Pancreas (tissue), 10 donors: ENCODE results near the gene DCDC2C. TPM values are rescaled to one million over a fixed set of nuclear protein-coding genes. Genes with fewer than 3 reads are reported as not detected.
A peak's percentile ranks its signal among the peaks of the same experiment; 100 is the strongest.

ENCODE experiments used
- ATAC-seq, 4 donors: fragments of 200-7000 bp; cut with Tn5 transposase; one replicate each; pipeline versions ENCODE4 v1.8.0 to v1.9.1; 2020; ENCODE audit warnings: mild to moderate bottlenecking in 4 of 4, moderate library complexity in 4 of 4
- DNase-seq, 6 donors: peaks; one replicate each; pipeline ENCODE4 v3.0.0-alpha.2; 2020
- FAIRE-seq: peaks from 2 replicates; lab custom pipeline; 2012; peaks lifted over from hg19 to GRCh38; lab: Jason Lieb, UNC
- H3K27ac ChIP-seq, 4 donors: fragments of 200-600 bp; sonication (generic); 1 replicate in 3 of 4; 2 replicates in 1 of 4; pipeline versions ENCODE4 v1.5.0 to v1.8.0; 2020
- H3K27me3 ChIP-seq, 4 donors: fragments of 200-600 bp; one replicate each; pipeline ENCODE4 v1.8.0; 2021
- H3K36me3 ChIP-seq, 3 donors: fragments of 200-600 bp; sonication (generic) in 1 of 3; one replicate each; pipeline versions ENCODE4 v1.5.0 to v1.8.0; 2020 to 2021
- H3K4me1 ChIP-seq, 3 donors: fragments of 200-600 bp; one replicate each; pipeline ENCODE4 v1.8.0; 2021
- H3K4me3 ChIP-seq, 4 donors: fragments of 200-600 bp; sonication (generic) in 2 of 4; one replicate each; pipeline versions ENCODE4 v1.5.0 to v1.8.0; 2020 to 2021
- H3K9me3 ChIP-seq, 4 donors: fragments of 200-600 bp; one replicate each; pipeline ENCODE4 v1.8.0; 2021
- CTCF ChIP-seq, 4 donors: fragments of 200-600 bp; sonication (generic) in 3 of 4; IDR thresholded peaks; one replicate each; pipeline versions ENCODE4 v1.5.0 to v1.8.0; 2021; ENCODE audit warnings: antibody characterized with exemption in 4 of 4
- WGBS, 2 donors: extraction: QIAGEN DNeasy Blood & Tissue Kit; methylation state at CpG; one replicate each; pipeline ENCODE4 v1.1.7; 2013; 5-methylcytosine and 5-hydroxymethylcytosine counted together
- intact Hi-C, 3 donors: fragments of 100-400 bp; cut with DNase I; formaldehyde crosslinking; loops; one replicate each; pipeline versions ENCODE4 v1.11.1 to v1.14.2; 2022
- polyA plus RNA-seq, 2 donors: library from polyadenylated mRNA; stranded (reverse); fragments of 200-250 nt; gene quantifications; one replicate each; pipeline ENCODE4 v1.2.3, GENCODE V29; 2013
- total RNA-seq, 6 donors: library from RNA; stranded (reverse); fragmentation: NEBNext Ultra II Directional in 4 of 6; extraction: Animal tissue kit (Norgen Biotek cat#: 25700) in 4 of 6; gene quantifications; one replicate each; pipeline versions ENCODE4 v1.2.1 to v1.2.4, GENCODE V29; 2021 to 2023
- donor health status: healthy with polysubstance abuse.
- donor health status: DM: no; HTN: no; CAD: no; lungs with moderate emphysema.
- donor health status: DM: no; HTN: no; CAD: no.
- donor health status: control.
- donor health status: control.
- donor health status: Bipolar disorder and iron deficiency.
- donor health status: DM: yes; HTN: yes; CAD: no.
- donor health status: DM: no; HTN: no; CAD: no.
- donor health status: DM: no; HTN: no; CAD: no.
- donor health status: DM: yes; HTN: yes; CAD: no.

Gene DCDC2C
- total and polyA plus RNA-seq, 8 donors: not detected

GRCh38 chr2:3780477-3781402 lies 77.4 kb downstream of the DCDC2C start:
- peak; percentile 26 to 41 (median 33) for TF ChIP-seq CTCF (IDR thresholded peaks at IDR 0.05)
- no peaks in the 10 kb centered on the region for H3K4me1 ChIP-seq
- peaks cover 0 to 8% (median 0%) of the 10 kb centered on the region in 4 donors for H3K27me3 ChIP-seq
- 29 to 39% methylated on average over 23 of the region's 23 CpGs for WGBS, 2 donors
- no peaks in the 10 kb centered on the region for H3K9me3 ChIP-seq
- H3K27ac ChIP-seq: no peak overlapping the region
- DNase-seq (peak in 5 of 6 donors; percentile 35 to 71 (median 44)), FAIRE-seq (no peak), ATAC-seq (peak; percentile 80 to 97 (median 94))
- no peaks in the 10 kb centered on the region for H3K36me3 ChIP-seq
- intact Hi-C loops: no loop called here
- no peak overlapping the region for H3K4me3 ChIP-seq

- ATAC-seq (no peak), DNase-seq (no peak), FAIRE-seq (no peak)
- no peaks in the 10 kb centered on the region for H3K36me3 ChIP-seq
- 68 to 76% methylated on average over 4 of the region's 4 CpGs for WGBS, 2 donors
- H3K27ac ChIP-seq: no peak overlapping the region
- no peaks in the 10 kb centered on the region for H3K4me1 ChIP-seq
- H3K9me3 ChIP-seq: no peaks in the 10 kb centered on the region
- intact Hi-C loops: no loop called here
- no peak overlapping the region for H3K4me3 ChIP-seq
- H3K27me3 ChIP-seq: peaks cover 0 to 4% (median 0%) of the 10 kb centered on the region in 4 donors
- no peak for TF ChIP-seq CTCF (IDR thresholded peaks at IDR 0.05)
These were observed 81.4 kb downstream of the DCDC2C start for GRCh38 chr2:3784731-3785130.

GRCh38 chr2:3785220-3785889 lies 82.0 kb downstream of the DCDC2C start:
- ATAC-seq (no peak), FAIRE-seq (no peak), DNase-seq (no peak)
- 39% methylated on average over 15 of the region's 15 CpGs for WGBS, 2 donors
- no peak for TF ChIP-seq CTCF (IDR thresholded peaks at IDR 0.05)
- no peaks in the 10 kb centered on the region for H3K4me1 ChIP-seq
- H3K4me3 ChIP-seq: no peak overlapping the region
- H3K27ac ChIP-seq: no peak overlapping the region
- no peaks in the 10 kb centered on the region for H3K9me3 ChIP-seq
- H3K36me3 ChIP-seq: no peaks in the 10 kb centered on the region
- intact Hi-C loops: no loop called here
- peaks cover 0 to 4% (median 0%) of the 10 kb centered on the region in 4 donors for H3K27me3 ChIP-seq

GRCh38 chr2:3785890-3786273 lies 82.5 kb downstream of the DCDC2C start:
- no peak for DNase-seq
- no peak for FAIRE-seq
- Histone ChIP-seq H3K36me3 (no peaks in the 10 kb centered on the region), H3K27me3 (peaks cover 0 to 4% (median 0%) of the 10 kb centered on the region in 4 donors), H3K4me3 (no peak overlapping the region), H3K4me1 (no peaks in the 10 kb centered on the region), H3K9me3 (no peaks in the 10 kb centered on the region), H3K27ac (no peak overlapping the region)
- WGBS, 2 donors: 72 to 76% methylated on average over 10 of the region's 10 CpGs
- no peak for ATAC-seq
- TF ChIP-seq CTCF (IDR thresholded peaks at IDR 0.05): no peak
- intact Hi-C loops: no loop called here
